Mesodermal cell (in vitro differentiated cells): Measurements from ENCODE around the gene DTD1.

ENCODE experiments used
- H3K27ac ChIP-seq: 2 replicates; pipeline ENCODE4 v1.7.0; 2013; ENCODE audit warnings: mild to moderate bottlenecking, low read depth, low read length, moderate library complexity; ENCODE audit not compliant: severe bottlenecking
- H3K36me3 ChIP-seq: 2 replicates; pipeline ENCODE4 v1.7.1; 2013; ENCODE audit warnings: mild to moderate bottlenecking, low read length, moderate library complexity; ENCODE audit not compliant: control insufficient read depth, insufficient read depth
- H3K4me1 ChIP-seq: one replicate; pipeline ENCODE4 v1.7.1; 2013; ENCODE audit warnings: mild to moderate bottlenecking, low read length; ENCODE audit not compliant: insufficient read depth, control insufficient read depth, poor library complexity, severe bottlenecking
- H3K4me3 ChIP-seq: 2 replicates; pipeline ENCODE4 v1.7.0; 2013; ENCODE audit warnings: low read length, control low read depth, mild to moderate bottlenecking; ENCODE audit not compliant: insufficient read depth, poor library complexity, severe bottlenecking; ENCODE audit errors: extremely low read depth
- H3K9me3 ChIP-seq: 2 replicates; pipeline ENCODE4 v1.7.1; 2013; ENCODE audit warnings: mild to moderate bottlenecking, low read length, moderate library complexity; ENCODE audit not compliant: control insufficient read depth
- WGBS, 2 experiments: methylation state at CpG; one replicate each; pipeline ENCODE4 v1.1.5; 2013; ENCODE audit warnings: missing lambda C conversion rate in 2 of 2; ENCODE audit not compliant: insufficient coverage in 2 of 2; 5-methylcytosine and 5-hydroxymethylcytosine counted together

The DTD1 gene

DNA sequence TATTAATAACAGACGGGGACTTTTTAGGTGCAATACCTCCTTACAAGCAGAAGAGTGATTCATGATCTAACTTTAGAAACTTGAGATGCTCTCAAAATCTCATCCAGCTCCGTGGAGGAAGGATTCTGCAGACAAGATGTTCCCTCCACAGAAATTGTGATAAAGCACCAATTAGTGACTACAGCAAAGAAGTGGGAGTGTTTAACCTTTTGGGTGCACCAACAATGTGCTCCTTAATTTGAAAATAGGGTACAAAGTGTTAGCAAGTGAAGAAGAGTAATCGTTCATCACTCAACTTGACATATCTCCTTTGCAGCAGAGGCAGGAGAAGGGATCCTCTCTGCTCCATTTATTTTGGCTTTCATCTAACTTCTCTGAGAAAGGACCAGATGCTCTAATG lies 202.9 kb downstream of the DTD1 start:
- H3K9me3 ChIP-seq, result no peaks in the 10 kb centered on the region
- no peaks in the 10 kb centered on the region for H3K4me1 ChIP-seq
- H3K4me3 ChIP-seq, result no peak overlapping the region
- H3K36me3 ChIP-seq, result no peaks in the 10 kb centered on the region
- WGBS, 2 experiments, result 60 to 100% methylated on average over 1 of the region's 3 CpGs
- H3K27ac ChIP-seq, result no peak overlapping the region

DNA sequence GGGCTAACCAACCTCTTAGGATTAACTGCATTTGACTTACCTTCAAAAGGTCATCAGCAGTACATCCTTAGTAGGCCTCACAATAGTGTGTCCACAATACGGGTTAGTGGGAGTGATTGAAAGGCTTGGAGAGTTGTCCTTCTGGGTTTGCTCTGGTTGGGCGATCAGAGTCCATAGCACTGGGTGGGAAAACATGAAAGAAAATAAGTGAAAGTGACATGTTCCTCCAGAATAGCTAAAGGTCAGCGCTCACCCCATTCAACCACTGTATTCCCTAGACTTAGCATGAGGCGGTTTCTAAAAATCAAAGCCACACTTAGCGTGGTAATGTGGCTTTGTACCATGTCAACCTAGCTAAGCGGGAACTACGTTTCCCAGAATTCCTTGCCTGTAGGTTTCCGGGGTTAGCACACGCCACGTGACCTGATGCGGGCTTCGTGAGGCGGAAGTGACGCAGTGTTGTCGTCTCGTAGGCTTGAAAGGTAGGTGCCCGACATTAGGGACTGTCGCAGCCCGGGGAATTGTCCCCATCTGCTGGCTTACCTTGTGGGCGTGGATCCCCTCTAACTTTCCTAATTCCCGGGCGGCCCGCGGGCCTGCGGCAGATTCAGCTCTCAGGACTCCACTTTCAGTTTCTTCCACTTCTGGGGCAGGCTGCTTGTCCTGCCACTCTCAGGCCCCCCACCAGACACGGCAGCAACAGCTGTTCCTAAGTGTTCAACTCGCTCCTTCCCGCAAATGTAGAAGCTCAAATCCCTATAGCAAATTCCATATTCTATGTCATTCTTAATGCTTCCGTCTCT lies 206.0 kb downstream of the DTD1 start:
- Histone ChIP-seq H3K4me3 (peak overlapping the region; percentile 61), H3K36me3 (no peaks in the 10 kb centered on the region), H3K27ac (peak overlapping the region; percentile 33), H3K4me1 (no peaks in the 10 kb centered on the region), H3K9me3 (no peaks in the 10 kb centered on the region)
- 5 to 10% methylated on average over 13 to 19 of the region's 29 CpGs for WGBS, 2 experiments

DNA sequence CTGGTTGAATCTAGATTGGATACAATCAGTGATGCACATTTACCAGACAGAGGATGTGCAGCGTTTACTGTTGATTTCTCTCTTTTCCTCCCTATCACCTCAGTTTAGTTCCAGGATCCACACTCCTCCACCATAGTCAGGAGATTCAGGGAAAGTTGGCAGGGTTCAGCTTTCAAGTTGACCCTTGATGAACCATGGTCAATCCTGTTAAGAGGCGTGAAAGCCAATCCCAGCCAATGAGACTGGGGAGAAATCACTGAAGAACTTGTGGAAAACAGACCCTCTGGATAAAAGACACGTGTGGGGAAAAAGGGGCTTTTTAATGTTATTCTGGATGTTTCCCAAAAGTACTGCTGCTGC lies 206.6 kb downstream of the DTD1 start:
- Histone ChIP-seq H3K4me3 (peak overlapping the region; percentile 61), H3K9me3 (no peaks in the 10 kb centered on the region), H3K36me3 (no peaks in the 10 kb centered on the region), H3K27ac (peak overlapping the region; percentile 33), H3K4me1 (no peaks in the 10 kb centered on the region)
- WGBS, 2 experiments, result 93 to 96% methylated on average over 2 to 3 of the region's 3 CpGs

DNA sequence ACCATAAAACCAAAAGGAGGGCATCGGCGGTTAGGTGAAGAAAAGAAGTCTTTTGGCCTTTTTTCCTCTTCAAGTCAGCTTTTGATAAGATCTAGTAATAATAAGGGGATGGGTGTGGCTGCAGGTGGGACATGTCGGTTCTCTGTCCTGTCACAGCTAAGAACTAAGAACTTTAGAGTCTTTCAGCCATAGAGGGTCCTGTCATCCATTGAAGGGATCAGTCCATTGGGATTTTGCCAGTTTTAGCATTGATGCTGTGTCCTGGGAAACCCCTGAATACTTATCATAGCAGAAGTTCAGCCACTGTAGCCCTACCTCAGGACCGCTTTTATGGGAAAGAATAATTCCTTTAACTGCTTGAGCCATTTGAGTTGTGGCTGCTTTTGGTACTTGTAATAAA lies 207.5 kb downstream of the DTD1 start:
- H3K9me3 ChIP-seq, result no peaks in the 10 kb centered on the region
- no peaks in the 10 kb centered on the region for H3K4me1 ChIP-seq
- no peak overlapping the region for H3K4me3 ChIP-seq
- no peak overlapping the region for H3K27ac ChIP-seq
- no peaks in the 10 kb centered on the region for H3K36me3 ChIP-seq
- WGBS, 2 experiments, result 94 to 96% methylated on average over 2 to 3 of the region's 4 CpGs

DNA sequence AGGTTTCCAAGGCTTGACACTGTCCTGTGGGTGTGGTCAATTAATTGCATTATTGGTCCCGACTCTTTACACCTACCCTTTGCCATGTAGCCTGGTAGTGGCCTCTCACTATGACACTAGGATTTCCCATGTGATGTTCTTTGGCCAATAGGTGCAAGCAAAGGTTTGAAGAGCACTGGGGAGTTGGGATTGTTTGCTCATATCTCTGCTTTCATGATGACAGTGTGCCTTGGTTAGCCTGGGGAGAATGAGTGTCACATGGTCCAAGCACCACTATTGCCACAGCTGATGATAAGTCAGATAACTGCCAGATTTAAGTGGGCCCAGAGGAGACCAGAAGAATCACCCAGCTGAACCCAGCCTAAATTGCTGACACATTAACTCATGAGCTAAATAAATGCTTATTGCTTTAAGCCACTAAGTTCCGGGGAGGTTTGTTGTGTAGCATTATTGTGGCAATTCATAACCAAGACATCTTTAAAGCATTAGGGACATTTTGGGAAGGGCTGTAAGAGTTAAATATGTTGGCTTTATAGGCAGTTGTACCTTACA lies 208.5 kb downstream of the DTD1 start:
- H3K4me1 ChIP-seq, result no peaks in the 10 kb centered on the region
- H3K9me3 ChIP-seq, result no peaks in the 10 kb centered on the region
- WGBS, 2 experiments, result no CpG with 5 or more reads among the region's 2 CpGs
- H3K27ac ChIP-seq, result no peak overlapping the region
- H3K4me3 ChIP-seq, result no peak overlapping the region
- no peaks in the 10 kb centered on the region for H3K36me3 ChIP-seq

DNA sequence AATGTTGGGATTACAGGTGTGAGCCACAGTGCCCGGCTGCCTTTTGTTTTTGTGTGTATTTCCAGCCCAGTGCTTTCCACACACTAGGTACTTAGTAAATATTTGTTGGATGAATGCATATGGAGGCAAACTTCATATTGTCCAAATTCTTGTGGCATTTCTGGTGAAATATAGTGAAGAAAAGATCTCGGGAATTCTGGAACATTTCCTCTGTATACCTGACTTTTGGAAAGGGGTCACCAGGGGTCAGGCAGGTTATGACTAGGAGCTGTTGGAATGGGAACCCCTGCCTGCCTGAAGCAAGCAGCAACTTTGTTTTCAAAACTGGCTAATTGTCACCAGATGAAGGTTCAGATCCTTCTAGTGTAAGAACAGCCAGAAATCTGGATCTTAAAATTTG lies 213.7 kb downstream of the DTD1 start:
- 100% methylated on average over 1 of the region's 2 CpGs; no CpG with 5 or more reads in 1 of the 2 experiments for WGBS, 2 experiments
- no peak overlapping the region for H3K27ac ChIP-seq
- no peaks in the 10 kb centered on the region for H3K9me3 ChIP-seq
- no peaks in the 10 kb centered on the region for H3K36me3 ChIP-seq
- H3K4me3 ChIP-seq, result no peak overlapping the region
- H3K4me1 ChIP-seq, result no peaks in the 10 kb centered on the region

DNA sequence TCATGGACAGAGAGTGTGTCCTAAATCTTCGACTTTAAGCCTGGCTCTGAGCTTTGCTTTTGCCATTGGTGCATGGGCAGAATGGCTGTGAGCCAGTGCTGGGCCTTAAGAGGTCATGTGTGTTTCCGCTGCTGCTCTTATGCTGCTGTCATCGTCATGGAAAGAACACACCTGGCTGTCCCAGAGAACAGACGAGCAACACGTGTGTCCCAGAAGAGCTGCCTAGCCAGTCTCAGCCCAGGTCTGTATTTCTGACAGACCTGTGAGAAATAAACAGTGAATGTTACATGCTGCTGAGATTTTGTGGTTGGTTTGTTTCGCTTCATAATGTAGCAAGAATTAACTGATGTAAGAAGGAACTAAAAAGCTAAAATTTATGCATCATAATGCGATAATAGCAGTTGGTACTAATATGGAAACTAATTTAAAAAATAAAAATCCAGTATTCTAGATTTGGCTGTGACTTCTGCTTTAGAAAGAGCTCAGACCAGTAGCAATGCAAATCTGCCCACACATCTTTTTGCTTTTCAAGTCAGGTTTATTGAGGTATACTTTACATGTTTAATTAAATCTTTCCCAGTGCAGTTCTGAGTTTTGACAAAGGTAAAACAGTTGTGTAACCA lies 214.3 kb downstream of the DTD1 start:
- Histone ChIP-seq H3K4me1 (no peaks in the 10 kb centered on the region), H3K4me3 (no peak overlapping the region), H3K36me3 (no peaks in the 10 kb centered on the region), H3K9me3 (no peaks in the 10 kb centered on the region), H3K27ac (no peak overlapping the region)
- 84 to 92% methylated on average over 5 to 6 of the region's 7 CpGs for WGBS, 2 experiments

DNA sequence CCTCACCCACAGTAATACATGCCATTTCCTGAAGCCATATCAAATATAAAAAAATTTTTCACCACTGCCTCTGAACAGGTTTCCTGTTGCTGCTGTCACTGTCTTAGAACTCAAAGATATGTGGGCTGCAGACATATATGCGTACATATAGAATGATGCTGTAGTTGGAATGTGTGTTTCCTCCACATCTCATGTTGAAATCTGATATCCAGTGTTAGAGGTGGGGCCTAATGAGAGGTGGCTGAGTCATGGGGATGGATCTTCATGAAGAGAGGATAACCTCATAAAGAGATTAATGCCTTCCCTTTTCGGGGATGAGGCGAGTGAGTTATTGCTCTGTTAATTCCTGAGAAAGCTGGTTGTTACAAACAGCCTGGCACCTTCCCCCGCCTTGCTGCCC lies 218.0 kb downstream of the DTD1 start:
- 79 to 96% methylated on average over 2 to 4 of the region's 4 CpGs for WGBS, 2 experiments
- no peaks in the 10 kb centered on the region for H3K4me1 ChIP-seq
- no peaks in the 10 kb centered on the region for H3K36me3 ChIP-seq
- H3K27ac ChIP-seq, result no peak overlapping the region
- no peaks in the 10 kb centered on the region for H3K9me3 ChIP-seq
- no peak overlapping the region for H3K4me3 ChIP-seq

DNA sequence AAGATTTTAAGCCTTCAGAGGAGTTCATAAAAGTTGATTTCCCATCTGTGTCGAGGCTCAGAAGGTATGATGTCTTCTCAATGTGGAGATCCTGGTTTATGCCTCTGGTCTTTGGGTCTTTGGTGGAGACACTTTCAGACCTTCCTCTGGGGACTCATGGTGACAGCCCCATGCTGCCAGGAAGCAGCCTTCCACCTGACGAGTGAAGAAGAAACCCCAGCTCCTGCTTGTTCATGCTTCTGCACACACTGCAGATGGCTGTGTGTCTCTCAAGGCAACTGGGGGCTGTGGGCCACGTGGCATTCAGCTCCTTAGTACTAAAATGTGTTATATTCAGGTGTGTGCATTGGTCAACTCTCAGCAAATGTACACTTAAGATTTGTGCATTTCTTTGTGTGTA lies 220.9 kb downstream of the DTD1 start:
- no peaks in the 10 kb centered on the region for H3K36me3 ChIP-seq
- no peaks in the 10 kb centered on the region for H3K4me1 ChIP-seq
- H3K27ac ChIP-seq, result no peak overlapping the region
- no peak overlapping the region for H3K4me3 ChIP-seq
- WGBS, 2 experiments, result 43 to 65% methylated on average over 3 of the region's 3 CpGs
- H3K9me3 ChIP-seq, result no peaks in the 10 kb centered on the region

DNA sequence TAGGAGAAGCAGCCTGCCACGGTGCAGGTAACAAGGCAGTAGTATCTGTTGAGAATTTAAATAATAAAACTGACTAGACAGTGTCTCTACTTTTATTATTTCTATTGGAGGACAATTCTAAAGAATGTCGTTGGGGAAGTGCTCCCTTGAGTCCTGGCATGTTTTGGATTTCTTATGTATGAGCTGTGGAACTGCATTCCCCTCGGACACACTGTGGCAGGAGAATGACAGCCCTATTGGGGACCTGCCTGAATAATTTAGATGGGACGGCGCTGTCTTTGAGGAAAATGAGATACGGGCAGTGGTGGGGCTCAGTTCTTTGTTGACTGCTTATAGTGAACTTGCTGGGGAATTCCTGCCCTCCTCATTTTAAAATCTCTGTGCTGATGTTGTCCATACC lies 223.3 kb downstream of the DTD1 start:
- no peak overlapping the region for H3K27ac ChIP-seq
- H3K4me3 ChIP-seq, result no peak overlapping the region
- WGBS, 2 experiments, result 86 to 91% methylated on average over 5 to 6 of the region's 6 CpGs
- no peaks in the 10 kb centered on the region for H3K36me3 ChIP-seq
- no peaks in the 10 kb centered on the region for H3K9me3 ChIP-seq
- no peaks in the 10 kb centered on the region for H3K4me1 ChIP-seq

DNA sequence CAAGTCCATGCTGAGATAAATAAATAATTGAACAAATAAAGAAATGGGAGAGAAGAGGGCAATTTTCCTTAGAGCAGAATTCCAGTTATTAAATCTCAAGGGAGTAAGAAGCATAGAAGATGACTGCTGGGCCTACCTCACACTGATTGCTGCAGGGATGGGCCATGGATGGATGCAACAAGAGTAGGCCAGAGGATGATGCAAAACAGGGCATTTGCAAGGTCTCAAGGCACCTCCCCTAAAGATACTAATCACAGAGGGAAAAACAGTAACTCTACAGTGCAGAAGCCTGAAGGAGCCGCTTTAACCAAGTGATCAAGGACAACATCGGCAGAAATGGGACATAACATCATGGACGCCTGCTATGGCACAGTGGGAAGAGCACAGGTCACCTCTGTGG lies 224.1 kb downstream of the DTD1 start:
- H3K9me3 ChIP-seq, result no peaks in the 10 kb centered on the region
- H3K36me3 ChIP-seq, result no peaks in the 10 kb centered on the region
- no peak overlapping the region for H3K4me3 ChIP-seq
- no peak overlapping the region for H3K27ac ChIP-seq
- H3K4me1 ChIP-seq, result no peaks in the 10 kb centered on the region
- WGBS, 2 experiments, result 67% methylated on average over 3 of the region's 3 CpGs
